Jurkat, Clone E6-1 (cell line): ENCODE data around the gene U2AF1L4. TPM values are rescaled to one million over a fixed set of nuclear protein-coding genes. Genes with fewer than 3 reads are reported as not detected.

Experiments used
- DNase-seq: peaks from one replicate; pipeline ENCODE4 v3.0.0-alpha.2; 2011; ENCODE audit warnings: low read depth, low spot score
- H3K4me3 ChIP-seq: 2 replicates; pipeline ENCODE4 v1.5.1; 2011; ENCODE audit warnings: mild to moderate bottlenecking, low read length, control low read depth, moderate library complexity
- polyA plus RNA-seq: library from polyadenylated mRNA; unstranded; fragments of >200 nt; gene quantifications from one replicate; pipeline ENCODE4 v1.2.1, GENCODE V29; 2012; ENCODE audit warnings: missing spikeins; ENCODE audit not compliant: insufficient read length, insufficient read depth

Gene U2AF1L4
- polyA plus RNA-seq, result 48.2 TPM

- H3K4me3 ChIP-seq, result peak within 1 kb of the TSS; percentile 86
Observed at GRCh38 chr19:35745328-35746086, at the start of gene U2AF1L4, which contains the start of gene PSENEN. U2AF1L4 (minus strand) TSS chr19:35745418; CDS start chr19:35745391, 27 bp downstream. PSENEN (plus strand) TSS chr19:35745651; CDS start chr19:35745931, 280 bp downstream.

GRCh38 chr19:35793381-35794165, 48.4 kb upstream of the U2AF1L4 start:
- H3K4me3 ChIP-seq, result no peak overlapping the region
- no peak for DNase-seq

More at GRCh38 chr19:35745328-35746086, at the start of gene U2AF1L4, which contains the start of gene PSENEN:
- DNase-seq, result peak; percentile 99

GRCh38 chr19:35792888-35793287, 47.7 kb upstream of the U2AF1L4 start:
- no peak for DNase-seq
- no peak overlapping the region for H3K4me3 ChIP-seq

GRCh38 chr19:35792312-35792711, 47.1 kb upstream of the U2AF1L4 start:
- no peak overlapping the region for H3K4me3 ChIP-seq
- DNase-seq, result no peak

GRCh38 chr19:35791814-35792279, 46.6 kb upstream of the U2AF1L4 start:
- H3K4me3 ChIP-seq, result no peak overlapping the region
- DNase-seq, result no peak

GRCh38 chr19:35790981-35791813, 46.0 kb upstream of the U2AF1L4 start:
- no peak for DNase-seq
- no peak overlapping the region for H3K4me3 ChIP-seq

- H3K4me3 ChIP-seq, result no peak overlapping the region
- no peak for DNase-seq
Observed at GRCh38 chr19:35789978-35790944, 45.0 kb upstream of the U2AF1L4 start.

GRCh38 chr19:35789195-35789977, 44.2 kb upstream of the U2AF1L4 start:
- no peak overlapping the region for H3K4me3 ChIP-seq
- DNase-seq, result no peak

GRCh38 chr19:35788205-35788960, 43.2 kb upstream of the U2AF1L4 start:
- no peak overlapping the region for H3K4me3 ChIP-seq
- no peak for DNase-seq

- no peak overlapping the region for H3K4me3 ChIP-seq
- DNase-seq, result no peak
Observed at GRCh38 chr19:35787227-35787799, 42.1 kb upstream of the U2AF1L4 start.

GRCh38 chr19:35786299-35787160, 41.3 kb upstream of the U2AF1L4 start:
- no peak for DNase-seq
- H3K4me3 ChIP-seq, result no peak overlapping the region

- DNase-seq, result no peak
- no peak overlapping the region for H3K4me3 ChIP-seq
Observed at GRCh38 chr19:35785339-35785627, 40.1 kb upstream of the U2AF1L4 start.

- DNase-seq, result no peak
- H3K4me3 ChIP-seq, result no peak overlapping the region
Observed at GRCh38 chr19:35784503-35785338, 39.5 kb upstream of the U2AF1L4 start.

GRCh38 chr19:35783469-35784434, 38.5 kb upstream of the U2AF1L4 start:
- H3K4me3 ChIP-seq, result no peak overlapping the region
- DNase-seq, result no peak
